Measurements from ENCODE around the gene TAS2R7.
"Not testable (repeated sequence)": the region's sequence is repeated elsewhere in the genome, so short reads cannot be mapped to it uniquely, and the experiment has no call there.

TAS2R7 gene, protein sequence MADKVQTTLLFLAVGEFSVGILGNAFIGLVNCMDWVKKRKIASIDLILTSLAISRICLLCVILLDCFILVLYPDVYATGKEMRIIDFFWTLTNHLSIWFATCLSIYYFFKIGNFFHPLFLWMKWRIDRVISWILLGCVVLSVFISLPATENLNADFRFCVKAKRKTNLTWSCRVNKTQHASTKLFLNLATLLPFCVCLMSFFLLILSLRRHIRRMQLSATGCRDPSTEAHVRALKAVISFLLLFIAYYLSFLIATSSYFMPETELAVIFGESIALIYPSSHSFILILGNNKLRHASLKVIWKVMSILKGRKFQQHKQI

DNA sequence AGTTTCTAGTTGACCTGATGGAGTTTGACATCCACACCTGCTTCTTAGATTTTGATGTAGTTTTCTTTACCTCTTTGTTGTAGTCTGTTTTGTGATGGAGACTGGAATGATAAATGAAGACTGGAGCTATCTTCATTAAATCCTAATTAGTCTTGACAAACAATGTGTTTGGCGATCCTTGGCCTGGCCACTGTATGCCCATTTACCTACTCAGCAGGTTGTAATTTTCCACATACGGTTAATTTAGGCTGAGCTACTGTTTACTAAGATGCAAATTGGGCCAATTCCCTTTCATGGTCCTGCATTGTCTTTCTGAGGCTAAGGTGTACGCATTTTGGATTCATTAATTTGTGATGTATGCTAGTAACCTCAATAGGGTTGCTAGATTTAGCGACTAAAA is at the start of gene TAS2R7:
TSS of gene TAS2R7 (minus strand) at position 41 of the 400 bp plus-strand sequence. CDS start 57 bp downstream, outside the sequence.
- no peak within 1 kb of the TSS for H3K27ac Mint-ChIP-seq
- no peak within 1 kb of the TSS for H3K4me3 Mint-ChIP-seq
- ATAC-seq (no peak), DNase-seq (no peak)
- no peaks in the 10 kb centered on the region for H3K9me3 Mint-ChIP-seq
- H3K27me3 Mint-ChIP-seq = peaks cover 40% of the 10 kb centered on the region
- H3K4me1 Mint-ChIP-seq = no peaks in the 10 kb centered on the region

DNA sequence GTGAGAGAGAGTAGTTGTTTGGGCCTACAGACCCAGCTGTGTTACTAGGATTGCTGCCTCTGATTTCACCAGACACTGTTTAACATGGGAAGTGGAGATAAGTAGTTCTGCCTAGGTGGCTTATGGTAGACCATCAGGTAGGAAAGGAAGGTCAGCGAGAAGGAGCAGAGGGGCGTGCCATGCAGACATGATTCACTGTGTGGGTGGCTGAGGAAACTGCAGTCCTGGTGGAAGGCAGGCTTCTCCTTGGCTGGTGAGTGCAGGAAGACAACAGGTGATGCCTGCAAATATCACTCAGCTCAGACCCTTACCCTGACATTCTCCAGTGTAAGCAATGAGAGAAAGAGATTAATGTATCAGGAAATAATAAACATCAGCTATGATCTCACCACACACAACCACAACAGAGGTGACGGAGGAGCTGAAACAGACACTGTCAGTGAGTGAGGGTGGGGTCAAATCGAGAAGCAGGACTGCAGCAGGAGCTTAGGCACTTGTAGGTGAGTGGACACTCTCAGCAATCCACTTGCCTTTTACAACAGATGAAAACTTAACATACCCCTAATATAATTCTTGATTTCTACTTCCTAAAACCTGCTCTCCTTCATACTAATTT is 48.9 kb upstream of the TAS2R7 start:
- Mint-ChIP-seq H3K4me1 (peaks cover 43% of the 10 kb centered on the region), H3K27ac (peak overlapping the region in 1 of 2 donors; percentile 34), H3K27me3 (no peaks in the 10 kb centered on the region), H3K4me3 (no peak overlapping the region), H3K9me3 (peaks cover 10 to 12% of the 10 kb centered on the region in 2 donors)
- DNase-seq (no peak), ATAC-seq (peak; percentile 23)

DNA sequence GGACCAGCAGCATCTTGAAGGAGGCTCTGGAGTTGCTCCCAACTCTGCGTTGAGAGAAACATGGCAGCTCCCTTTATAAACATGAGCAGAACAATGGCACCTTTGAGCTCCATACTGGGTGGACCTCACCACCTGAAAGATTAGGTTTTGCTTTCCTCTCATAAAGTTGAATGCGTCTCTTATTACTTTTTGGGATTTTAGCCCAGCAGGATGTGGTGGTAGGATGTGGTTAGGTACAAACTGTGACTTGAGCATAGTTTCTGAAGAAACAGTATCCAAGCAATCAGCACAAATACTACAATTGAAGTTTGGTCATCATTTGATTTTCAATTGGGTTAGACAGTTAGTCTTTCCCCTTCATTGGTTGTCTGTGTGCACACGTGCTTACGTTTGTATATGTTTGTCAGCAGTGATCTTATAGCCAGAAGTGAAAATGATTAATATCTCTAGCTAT is 47.0 kb upstream of the TAS2R7 start, which contains the start of gene PRR4:
TSS of gene PRR4 (minus strand) at position 51 of the 454 bp plus-strand sequence. CDS start at position 13, 38 bp downstream.
- Mint-ChIP-seq H3K4me3 (no peak within 1 kb of the TSS), H3K9me3 (peaks cover 0 to under 1% of the 10 kb centered on the region in 2 donors), H3K4me1 (peaks cover 43% of the 10 kb centered on the region), H3K27ac (peak within 1 kb of the TSS in 1 of 2 donors; percentile 69), H3K27me3 (no peaks in the 10 kb centered on the region)
- ATAC-seq (peak; percentile 90), DNase-seq (peak in 1 of 2 donors; percentile 22)

DNA sequence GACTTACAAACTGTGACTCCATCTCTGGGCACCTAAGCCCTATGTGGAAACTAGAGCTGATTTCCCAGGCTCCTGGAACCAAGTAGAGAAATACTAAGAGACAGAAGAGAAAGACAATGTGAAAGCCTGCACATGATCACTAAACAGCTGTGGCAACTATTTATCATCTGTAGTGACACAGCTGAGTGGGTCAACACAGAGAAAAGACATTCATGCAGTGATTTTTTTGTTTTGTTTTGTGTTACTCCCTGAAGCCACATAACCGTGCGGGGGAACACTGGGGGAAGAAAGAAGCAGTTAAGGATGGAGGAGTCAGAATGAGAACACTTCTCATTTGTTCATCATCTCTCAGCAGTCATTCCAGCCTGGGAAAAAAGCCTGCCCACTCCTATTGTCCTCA is 45.3 kb upstream of the TAS2R7 start:
- no peak for DNase-seq
- Mint-ChIP-seq H3K4me3 (no peak overlapping the region), H3K4me1 (peaks cover 35% of the 10 kb centered on the region), H3K27me3 (no peaks in the 10 kb centered on the region), H3K27ac (peak overlapping the region in 1 of 2 donors; percentile 3), H3K9me3 (no peaks in the 10 kb centered on the region)
- no peak for ATAC-seq

DNA sequence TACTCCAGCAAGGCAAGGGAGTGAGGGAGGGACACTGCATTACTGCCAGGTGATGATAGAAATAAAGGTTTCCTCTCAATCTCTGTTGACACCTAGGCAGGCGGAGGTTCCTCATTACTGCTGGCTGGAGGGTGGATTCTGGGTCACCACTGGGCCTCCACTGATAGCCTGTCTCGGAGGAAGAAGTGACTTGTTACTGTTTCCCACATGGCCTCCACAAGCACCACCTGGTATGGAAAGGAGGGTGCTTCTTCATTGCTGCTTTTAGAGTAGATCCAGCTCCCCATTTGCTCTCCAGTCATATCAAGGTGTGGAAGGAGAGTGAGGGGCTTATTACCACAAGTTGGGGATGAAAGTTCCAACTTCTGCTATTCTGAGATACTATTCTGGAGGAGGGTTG is 40.4 kb upstream of the TAS2R7 start:
- DNase-seq = no peak
- Mint-ChIP-seq H3K27me3 (no peaks in the 10 kb centered on the region), H3K4me3 (no peak overlapping the region), H3K9me3 (peaks cover 0 to 4% of the 10 kb centered on the region in 2 donors), H3K4me1 (no peaks in the 10 kb centered on the region), H3K27ac (no peak overlapping the region)
- no peak for ATAC-seq

DNA sequence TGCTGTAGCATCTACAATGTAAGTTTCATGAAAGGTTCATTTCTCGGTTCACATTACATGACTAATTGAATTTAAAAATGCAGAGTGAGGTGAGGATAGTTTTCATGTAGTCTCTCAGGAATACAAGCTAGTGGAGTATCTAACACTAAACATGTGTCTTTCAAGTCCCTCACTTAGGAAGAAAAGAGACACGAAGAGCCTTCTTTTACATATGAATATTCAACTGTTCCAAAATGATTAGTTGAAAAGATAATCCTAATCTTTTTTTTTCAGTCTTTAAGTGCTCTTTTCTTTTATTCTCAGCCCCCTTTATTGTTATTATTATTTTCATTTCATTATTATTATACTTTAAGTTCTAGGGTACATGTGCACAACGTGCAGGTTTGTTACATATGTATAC is 36.0 kb upstream of the TAS2R7 start:
- Mint-ChIP-seq H3K4me3 (no peak overlapping the region), H3K9me3 (peaks cover 0 to 4% of the 10 kb centered on the region in 2 donors), H3K27me3 (no peaks in the 10 kb centered on the region), H3K27ac (no peak overlapping the region), H3K4me1 (no peaks in the 10 kb centered on the region)
- ATAC-seq = no peak
- DNase-seq = no peak

DNA sequence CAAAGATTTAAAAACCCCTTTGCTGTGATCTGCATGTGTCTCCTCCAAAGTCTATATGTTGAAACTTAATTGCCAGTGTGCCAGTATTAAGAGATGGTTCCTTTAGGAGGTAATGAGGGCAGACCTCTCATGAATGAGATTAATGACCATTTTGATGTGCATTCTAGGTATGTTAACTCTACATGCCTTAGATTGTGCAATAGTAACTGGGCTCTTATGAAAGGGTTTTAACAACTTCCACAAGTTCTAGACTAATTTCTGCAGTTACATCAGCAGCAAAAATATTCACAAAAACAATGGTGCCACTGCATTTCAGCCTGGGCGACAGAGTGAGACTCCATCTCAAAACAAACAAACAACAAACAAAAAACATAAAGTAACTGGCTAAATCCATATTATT is 27.6 kb upstream of the TAS2R7 start:
- no peak for ATAC-seq
- no peak overlapping the region for H3K27ac Mint-ChIP-seq
- no peaks in the 10 kb centered on the region for H3K27me3 Mint-ChIP-seq
- H3K9me3 Mint-ChIP-seq = no peaks in the 10 kb centered on the region
- no peak overlapping the region for H3K4me3 Mint-ChIP-seq
- H3K4me1 Mint-ChIP-seq = no peaks in the 10 kb centered on the region
- DNase-seq = no peak

DNA sequence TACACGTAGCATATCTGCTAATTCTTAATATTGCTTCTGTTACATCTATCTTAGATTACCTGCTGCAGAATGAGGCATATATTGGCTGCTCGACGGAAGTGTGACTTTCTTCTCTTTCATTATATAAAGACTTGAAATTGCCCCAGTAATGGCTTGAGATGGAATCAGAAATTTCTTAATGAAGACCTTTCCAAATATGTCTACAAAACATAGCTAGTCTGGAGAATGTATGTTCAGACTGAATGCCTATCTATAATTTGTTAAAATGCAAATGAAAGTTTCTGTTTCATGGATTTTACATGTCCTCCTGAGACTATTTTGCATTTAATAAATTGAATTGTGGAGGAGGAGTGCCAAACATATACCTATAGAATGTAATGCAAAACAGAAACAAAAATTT is 23.8 kb upstream of the TAS2R7 start, which contains the start of gene TAS2R10:
TSS of gene TAS2R10 (minus strand) at position 101 of the 400 bp plus-strand sequence. CDS start at position 12, 89 bp downstream.
- Mint-ChIP-seq H3K4me1 (no peaks in the 10 kb centered on the region), H3K27me3 (no peaks in the 10 kb centered on the region), H3K9me3 (no peaks in the 10 kb centered on the region), H3K27ac (no peak within 1 kb of the TSS), H3K4me3 (no peak within 1 kb of the TSS)
- DNase-seq (no peak), ATAC-seq (no peak)

DNA sequence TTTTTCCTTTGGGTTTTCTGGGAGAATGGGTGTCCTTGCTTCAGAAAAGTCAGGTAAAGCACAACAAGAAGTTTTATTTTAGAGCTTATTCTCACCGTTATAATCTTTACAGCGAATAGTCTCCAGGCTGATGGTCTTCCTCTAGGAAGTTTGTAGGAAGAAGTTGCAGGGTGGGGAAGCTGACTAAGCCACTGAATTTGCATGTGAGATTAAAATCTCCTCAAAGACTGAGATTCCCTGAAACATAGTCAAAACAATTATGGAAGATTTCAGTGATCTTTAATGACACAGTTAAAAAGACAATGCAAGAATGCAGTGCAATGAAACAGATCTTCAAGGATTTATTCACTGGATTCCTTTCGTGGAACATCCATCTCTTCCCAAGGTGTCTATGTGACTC is 22.5 kb upstream of the TAS2R7 start:
- no peaks in the 10 kb centered on the region for H3K4me1 Mint-ChIP-seq
- H3K9me3 Mint-ChIP-seq = no peaks in the 10 kb centered on the region
- ATAC-seq (no peak), DNase-seq (no peak)
- no peak overlapping the region for H3K4me3 Mint-ChIP-seq
- no peak overlapping the region for H3K27ac Mint-ChIP-seq
- H3K27me3 Mint-ChIP-seq = no peaks in the 10 kb centered on the region

DNA sequence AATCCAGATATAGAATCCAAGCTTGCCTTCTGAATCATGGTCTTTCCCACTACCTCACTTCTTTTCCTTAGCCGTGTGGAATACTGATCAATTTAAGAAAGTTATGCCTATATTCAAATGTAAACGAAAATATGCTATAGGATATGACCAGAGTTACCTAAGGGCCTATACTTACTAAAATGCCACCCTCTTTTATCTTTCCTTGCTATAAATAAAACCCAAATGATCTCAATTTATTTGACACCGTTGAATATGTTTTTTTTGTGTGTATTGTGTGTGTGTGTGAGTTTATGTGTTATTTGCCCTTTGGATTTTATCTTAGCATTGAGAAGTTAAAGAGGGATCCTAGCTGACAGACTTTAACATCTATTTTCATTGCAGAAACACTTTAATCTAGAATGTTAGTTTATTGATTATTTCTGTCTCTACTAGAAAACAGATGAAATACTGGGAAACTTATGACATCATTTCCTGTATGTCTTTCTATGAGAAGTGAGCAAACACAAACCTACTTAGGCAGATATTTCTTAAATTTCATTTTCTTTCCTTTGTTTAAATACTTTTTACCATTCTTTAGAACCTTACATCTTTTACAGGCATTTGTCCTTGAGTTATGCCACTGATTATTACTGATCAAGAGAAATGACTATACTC is 9.6 kb upstream of the TAS2R7 start:
- DNase-seq (no peak), ATAC-seq (no peak)
- H3K4me1 Mint-ChIP-seq = no peaks in the 10 kb centered on the region
- H3K9me3 Mint-ChIP-seq = no peaks in the 10 kb centered on the region
- H3K27me3 Mint-ChIP-seq = peaks cover 27% of the 10 kb centered on the region
- no peak overlapping the region for H3K4me3 Mint-ChIP-seq
- no peak overlapping the region for H3K27ac Mint-ChIP-seq

DNA sequence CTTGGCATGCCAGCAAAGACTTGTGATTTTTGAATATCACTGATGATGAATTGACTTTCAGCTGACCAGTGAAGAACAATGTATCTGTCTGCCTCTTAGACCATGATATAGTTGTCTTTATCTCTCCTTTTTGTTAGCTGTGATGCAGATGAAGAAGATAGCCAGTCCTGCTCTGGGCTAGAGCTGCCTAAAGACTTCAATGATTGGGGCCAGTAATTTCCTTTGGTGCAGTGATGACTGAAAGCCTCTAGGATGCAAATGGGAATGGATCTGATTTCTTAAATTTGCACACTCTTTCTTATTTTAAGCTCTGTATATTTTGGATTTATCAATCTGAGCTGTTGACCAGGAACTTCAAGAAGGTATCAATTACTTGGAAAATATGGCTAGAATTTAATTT is 7.6 kb upstream of the TAS2R7 start, which contains the start of gene TAS2R9:
TSS of gene TAS2R9 (minus strand) at position 101 of the 400 bp plus-strand sequence. CDS start at position 8, 93 bp downstream.
- H3K27me3 Mint-ChIP-seq = peaks cover 33% of the 10 kb centered on the region

DNA sequence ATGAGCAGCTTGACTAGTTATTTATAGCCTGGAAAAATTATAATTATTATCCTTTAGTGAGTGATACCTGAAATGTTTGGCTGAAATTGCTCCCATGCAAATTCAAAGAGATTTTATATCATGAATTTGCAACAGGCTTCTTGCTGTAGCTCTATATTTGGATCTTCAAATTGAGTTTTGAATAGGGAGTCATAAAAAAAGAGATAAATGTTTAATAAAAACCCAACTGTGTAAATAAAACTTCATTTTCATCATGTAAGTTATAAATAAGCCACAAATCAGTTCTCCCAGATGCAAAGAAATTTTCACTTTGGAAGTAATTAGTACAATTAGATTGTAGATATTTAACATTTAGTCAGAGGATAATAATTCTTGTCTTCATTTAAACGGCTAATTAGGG is 4.8 kb upstream of the TAS2R7 start, which contains the start of gene TAS2R8:
TSS of gene TAS2R8 (minus strand) at position 101 of the 400 bp plus-strand sequence. CDS start 306 bp downstream, outside the sequence.
- DNase-seq (no peak), ATAC-seq (no peak)
- no peak within 1 kb of the TSS for H3K27ac Mint-ChIP-seq
- H3K27me3 Mint-ChIP-seq = peaks cover 40% of the 10 kb centered on the region
- H3K4me1 Mint-ChIP-seq = no peaks in the 10 kb centered on the region
- H3K9me3 Mint-ChIP-seq = no peaks in the 10 kb centered on the region
- no peak within 1 kb of the TSS for H3K4me3 Mint-ChIP-seq

More for the DNA sequence above, 7.6 kb upstream of the TAS2R7 start, which contains the start of gene TAS2R9:
- Mint-ChIP-seq H3K27ac (no peak within 1 kb of the TSS), H3K9me3 (no peaks in the 10 kb centered on the region), H3K4me1 (no peaks in the 10 kb centered on the region), H3K4me3 (no peak within 1 kb of the TSS)
- ATAC-seq (no peak), DNase-seq (no peak)

DNA sequence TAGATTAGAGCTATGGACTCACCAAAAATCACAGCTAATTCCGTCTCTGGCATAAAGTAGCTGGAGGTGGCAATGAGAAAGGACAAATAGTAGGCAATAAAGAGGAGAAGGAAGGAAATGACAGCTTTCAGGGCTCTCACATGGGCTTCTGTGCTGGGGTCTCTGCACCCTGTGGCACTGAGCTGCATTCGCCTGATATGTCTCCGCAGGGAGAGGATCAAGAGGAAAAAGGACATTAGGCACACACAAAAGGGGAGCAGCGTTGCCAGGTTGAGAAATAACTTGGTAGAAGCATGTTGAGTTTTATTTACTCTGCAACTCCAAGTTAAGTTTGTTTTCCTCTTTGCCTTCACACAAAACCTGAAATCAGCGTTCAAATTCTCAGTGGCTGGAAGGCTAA is 686 bp downstream of the TAS2R7 start:
- Mint-ChIP-seq H3K9me3 (no peaks in the 10 kb centered on the region), H3K4me1 (no peaks in the 10 kb centered on the region), H3K4me3 (no peak overlapping the region), H3K27me3 (peaks cover 49% of the 10 kb centered on the region), H3K27ac (no peak overlapping the region)
- no peak for DNase-seq
- no peak for ATAC-seq

DNA sequence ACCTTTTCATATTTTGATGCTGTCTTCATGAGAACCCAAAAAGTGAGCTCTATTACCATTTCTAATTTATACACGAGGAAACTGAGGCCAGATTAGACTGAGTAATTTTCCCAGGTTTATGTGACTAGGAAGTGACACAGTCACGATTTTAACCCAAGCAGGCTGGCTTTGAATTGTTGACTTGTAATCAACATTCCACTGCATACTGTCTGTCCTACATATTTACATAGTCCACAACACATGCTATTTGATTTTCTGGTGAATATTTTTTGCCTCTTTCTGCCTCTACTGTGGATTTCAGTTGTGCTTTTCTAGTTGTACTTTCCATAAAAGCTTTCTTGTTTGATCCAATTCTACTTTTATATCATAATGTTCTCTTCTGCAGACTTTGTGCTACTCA is 8.2 kb downstream of the TAS2R7 start:
- Mint-ChIP-seq H3K27me3 (peaks cover 31% of the 10 kb centered on the region), H3K4me1 (no peaks in the 10 kb centered on the region), H3K4me3 (no peak overlapping the region), H3K9me3 (peaks cover 7 to 8% of the 10 kb centered on the region in 2 donors), H3K27ac (no peak overlapping the region)
- no peak for DNase-seq
- ATAC-seq = no peak

DNA sequence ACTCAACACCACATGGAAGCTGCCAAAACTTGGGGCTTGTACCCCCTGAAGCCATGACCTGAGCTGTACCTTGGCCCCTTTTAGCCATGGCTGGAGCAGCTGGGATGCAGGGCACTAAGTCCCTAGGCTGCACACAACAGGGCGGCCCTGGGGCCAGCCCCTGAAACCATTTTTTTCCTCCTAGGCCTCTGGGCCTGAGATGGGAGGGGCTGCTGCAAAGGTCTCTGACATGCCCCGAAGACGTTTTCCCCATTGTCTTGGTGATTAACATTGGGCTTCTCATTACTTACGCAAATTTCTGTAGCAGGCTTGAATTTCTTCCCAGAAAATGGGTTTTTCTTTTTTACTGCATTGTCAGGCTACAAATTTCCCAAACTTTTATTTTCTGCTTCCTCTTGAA is 10.7 kb downstream of the TAS2R7 start:
- H3K4me1 Mint-ChIP-seq, H3K4me3 Mint-ChIP-seq, H3K27ac Mint-ChIP-seq, H3K9me3 Mint-ChIP-seq, DNase-seq, ATAC-seq: not testable (repeated sequence)
- peaks cover 19% of the 10 kb centered on the region for H3K27me3 Mint-ChIP-seq

Data from stimulated activated naive CD8-positive, alpha-beta T cell treated with anti-CD3 and anti-CD28 coated beads, Interleukin-15, amount 100 ng/mL, for 72 hours (primary cell).